Sciatic nerve (tissue), 2 donors: ENCODE data around the gene DNAAF1. TPM values are rescaled to one million over a fixed set of nuclear protein-coding genes. Genes with fewer than 3 reads are reported as not detected.
A peak's percentile ranks its signal among the peaks of the same experiment; 100 is the strongest.
"Not testable (repeated sequence)": the region's sequence is repeated elsewhere in the genome, so short reads cannot be mapped to it uniquely, and the experiment has no call there.

ENCODE experiments used
- ATAC-seq: fragments of 200-7000 bp; cut with Tn5 transposase; one replicate; pipeline ENCODE4 v1.9.1; 2020; ENCODE audit warnings: mild to moderate bottlenecking, moderate library complexity
- DNase-seq: peaks from one replicate; pipeline ENCODE4 v3.0.0-alpha.2; 2020; ENCODE audit warnings: low spot score
- intact Hi-C: fragments of 100-400 bp; cut with DNase I; formaldehyde crosslinking; loops from one replicate; pipeline ENCODE4 v1.14.2; 2022
- total RNA-seq: library from RNA; stranded (reverse); fragmentation: NEBNext Ultra II Directional; extraction: Animal tissue kit (Norgen Biotek cat#: 25700); gene quantifications from one replicate; pipeline ENCODE4 v1.2.1, GENCODE V29; 2021
- donor health status: DM: no; HTN: no; CAD: no.
- donor health status: DM: no; HTN: no; CAD: no.

DNAAF1 gene
- total RNA-seq, 1 donor from 2014 or later, result 1.4 TPM

- ATAC-seq, result no peak
- intact Hi-C loops, result no loop called here
- DNase-seq, result no peak
Observed at GRCh38 chr16:84196101-84196500, 51.0 kb downstream of the DNAAF1 start.

DNA sequence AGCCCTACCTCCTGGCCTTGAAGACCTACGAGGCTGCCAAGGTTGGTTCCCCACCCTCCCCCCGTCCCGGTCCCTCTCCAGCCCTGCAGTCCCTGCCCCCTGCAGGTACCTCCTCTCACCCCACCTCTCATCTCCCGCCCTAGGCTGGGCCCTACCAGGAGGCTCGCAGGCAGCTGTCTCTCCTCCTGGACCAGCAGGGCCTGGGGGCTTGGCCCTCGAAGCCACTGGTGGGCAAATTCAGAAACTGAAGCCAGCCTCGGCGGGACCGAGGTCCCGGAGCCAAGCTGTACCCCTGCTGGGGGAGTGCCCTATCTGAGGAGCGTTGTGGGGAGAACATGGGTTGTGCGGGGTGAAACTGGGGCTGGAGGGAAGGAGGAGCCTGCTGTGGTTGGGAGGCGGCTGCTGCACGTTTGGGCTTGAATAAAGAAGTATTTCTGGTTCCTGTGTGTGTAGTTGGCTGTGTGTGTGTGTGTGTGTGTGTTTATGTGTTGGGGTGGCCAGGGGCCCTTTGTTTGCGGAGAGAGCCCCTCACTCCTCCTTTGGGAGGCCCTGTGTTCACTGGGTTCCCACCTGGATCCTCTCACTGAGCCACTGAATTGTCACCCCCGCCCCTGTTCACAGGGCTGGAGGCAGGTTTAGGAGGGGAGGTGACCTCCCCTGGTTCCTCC, 51.8 kb downstream of the DNAAF1 start:
- DNase-seq, result no peak
- intact Hi-C loops, result no loop called here
- no peak for ATAC-seq

GRCh38 chr16:84197466-84198128, 52.5 kb downstream of the DNAAF1 start:
- intact Hi-C loops, result no loop called here
- ATAC-seq (no peak), DNase-seq (no peak)

- DNase-seq, result no peak
- ATAC-seq, result peak; percentile 84
- intact Hi-C loops, result no loop called here
Observed at GRCh38 chr16:84198401-84198800, 53.3 kb downstream of the DNAAF1 start.

DNA sequence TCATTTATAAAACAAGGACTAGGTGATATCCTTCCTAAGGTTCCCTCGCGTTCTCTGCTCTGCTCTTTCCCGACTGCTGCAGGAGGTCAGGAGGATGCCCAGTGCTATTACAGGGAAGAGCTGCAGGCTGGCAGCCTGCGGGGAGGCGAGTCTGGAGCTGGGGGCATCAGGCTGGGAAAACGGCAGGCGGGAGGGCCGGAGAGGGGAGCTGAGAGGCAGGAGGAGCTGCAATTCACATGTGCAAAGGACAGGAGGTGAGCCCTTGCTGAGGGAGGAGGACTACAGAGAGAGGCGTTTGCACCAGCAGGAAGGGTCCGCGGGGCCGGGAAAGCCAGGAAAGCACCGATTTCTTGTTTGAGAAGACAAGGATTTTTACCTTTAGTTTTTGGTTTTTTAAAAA, 54.0 kb downstream of the DNAAF1 start:
- ATAC-seq (no peak), DNase-seq (no peak)
- intact Hi-C loops, result no loop called here

DNA sequence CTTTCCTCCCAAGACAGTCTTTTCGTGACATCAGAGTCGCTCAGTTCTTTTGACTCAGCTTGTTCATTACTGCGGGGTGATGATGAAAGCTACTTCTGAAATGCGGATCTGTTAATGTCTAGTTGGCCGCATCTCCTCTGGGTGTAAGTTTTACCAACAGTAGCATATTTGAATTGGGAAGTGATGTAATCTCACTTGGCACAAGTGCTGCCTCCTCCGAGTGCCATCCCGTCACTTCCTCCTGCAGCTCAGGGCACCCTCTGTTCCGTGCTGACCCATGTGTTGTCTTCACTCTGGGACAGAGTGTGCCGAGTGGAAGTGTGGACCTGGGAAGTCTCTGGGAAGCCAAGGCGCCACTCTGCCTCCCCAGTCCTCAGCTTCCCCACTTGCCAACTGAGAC, 54.8 kb downstream of the DNAAF1 start:
- DNase-seq (no peak), ATAC-seq (no peak)
- intact Hi-C loops, result no loop called here

DNA sequence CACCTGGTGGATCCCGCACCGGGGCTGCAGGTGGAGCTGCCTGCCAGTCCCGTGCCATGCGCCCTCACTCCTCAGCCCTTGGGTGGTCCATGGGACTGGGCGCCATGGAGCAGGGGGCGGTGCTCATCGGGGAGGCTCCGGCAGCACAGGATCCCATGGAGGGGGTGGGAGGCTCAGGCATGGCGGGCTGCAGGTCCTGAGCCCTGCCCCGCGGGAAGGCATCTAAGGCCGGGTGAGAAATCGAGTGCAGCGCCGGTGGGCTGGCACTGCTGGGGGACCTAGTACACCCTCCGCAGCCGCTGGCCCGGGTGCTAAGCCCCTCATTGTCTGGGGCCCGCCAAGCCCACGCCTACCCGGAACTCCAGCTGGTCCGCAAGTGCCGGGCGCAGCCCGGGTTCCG, 59.4 kb downstream of the DNAAF1 start:
- ATAC-seq, DNase-seq, intact Hi-C loops: not testable (repeated sequence)

DNA sequence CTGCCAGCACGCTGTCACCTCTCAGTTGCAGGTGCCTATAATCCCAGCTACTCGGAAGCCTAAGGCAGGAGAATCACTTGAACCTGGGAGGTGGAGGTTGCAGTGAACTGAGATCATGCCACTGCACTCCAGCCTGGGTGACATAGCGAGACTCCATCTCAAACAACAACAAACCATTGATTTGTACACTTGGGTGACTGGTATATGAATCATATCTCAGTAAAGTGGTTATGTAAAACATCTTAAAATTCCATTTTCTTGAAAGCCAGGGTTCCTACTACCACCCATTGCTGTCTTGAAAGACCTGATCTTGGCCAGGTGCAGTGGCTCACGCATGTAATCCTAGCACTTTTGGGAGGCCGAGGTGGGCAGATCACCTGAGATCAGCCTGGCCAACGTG, 60.0 kb downstream of the DNAAF1 start:
- DNase-seq, intact Hi-C loops, ATAC-seq: not testable (repeated sequence)

- DNase-seq, result no peak
- intact Hi-C loops, result no loop called here
- ATAC-seq, result no peak
Observed at GRCh38 chr16:84205976-84206691, 61.0 kb downstream of the DNAAF1 start.

- DNase-seq, result no peak
- ATAC-seq, result no peak
Observed at GRCh38 chr16:84207251-84207650, 62.1 kb downstream of the DNAAF1 start.

GRCh38 chr16:84207879-84208278, 62.8 kb downstream of the DNAAF1 start:
- intact Hi-C loops, result no loop called here
- ATAC-seq (no peak), DNase-seq (no peak)

More at GRCh38 chr16:84207251-84207650, 62.1 kb downstream of the DNAAF1 start:
- intact Hi-C loops, result no loop called here

DNA sequence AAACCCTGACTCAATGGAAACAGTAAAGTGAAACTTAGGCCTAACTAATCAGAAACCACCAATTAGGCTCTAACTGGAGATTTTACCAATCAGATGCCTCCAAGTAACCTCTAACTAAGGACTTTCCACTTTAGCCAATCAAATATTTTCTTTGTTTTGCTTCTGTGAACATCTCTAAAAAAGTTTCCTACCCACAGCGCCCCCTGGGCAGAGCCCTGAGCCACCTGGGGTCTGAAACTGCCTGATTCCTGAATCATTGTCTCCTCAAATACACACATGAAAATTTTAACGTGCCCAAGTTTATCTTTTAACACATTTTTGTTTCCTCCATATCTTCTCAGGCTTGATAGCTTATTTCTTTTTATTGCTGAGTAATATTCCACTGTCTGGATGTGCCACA, 64.9 kb downstream of the DNAAF1 start:
- no peak for ATAC-seq
- intact Hi-C loops, result no loop called here

DNA sequence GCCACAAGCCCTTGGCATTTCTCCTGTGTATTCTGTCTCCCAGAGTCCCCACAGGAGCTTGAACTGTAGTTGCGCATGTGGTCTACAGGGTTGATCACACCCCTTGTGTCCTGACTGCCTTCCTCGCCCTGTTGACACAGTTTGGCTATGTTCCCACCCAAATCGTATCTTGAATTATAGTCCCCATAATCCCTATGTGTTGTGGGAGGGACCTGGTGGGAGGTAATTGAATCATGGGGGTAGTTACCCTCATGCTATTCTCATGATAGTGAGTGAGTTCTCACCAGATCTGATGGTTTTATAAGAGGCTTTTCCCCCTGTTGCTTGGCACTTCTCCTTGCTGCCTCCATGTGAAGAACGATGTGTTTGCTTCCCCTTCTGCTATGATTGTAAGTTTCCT, 67.0 kb downstream of the DNAAF1 start:
- intact Hi-C loops, result no loop called here
- DNase-seq, result no peak
- ATAC-seq, result no peak

More for the DNA sequence above, 64.9 kb downstream of the DNAAF1 start:
- no peak for DNase-seq

GRCh38 chr16:84212631-84213030, 67.5 kb downstream of the DNAAF1 start:
- intact Hi-C loops, result no loop called here
- ATAC-seq, result no peak

DNA sequence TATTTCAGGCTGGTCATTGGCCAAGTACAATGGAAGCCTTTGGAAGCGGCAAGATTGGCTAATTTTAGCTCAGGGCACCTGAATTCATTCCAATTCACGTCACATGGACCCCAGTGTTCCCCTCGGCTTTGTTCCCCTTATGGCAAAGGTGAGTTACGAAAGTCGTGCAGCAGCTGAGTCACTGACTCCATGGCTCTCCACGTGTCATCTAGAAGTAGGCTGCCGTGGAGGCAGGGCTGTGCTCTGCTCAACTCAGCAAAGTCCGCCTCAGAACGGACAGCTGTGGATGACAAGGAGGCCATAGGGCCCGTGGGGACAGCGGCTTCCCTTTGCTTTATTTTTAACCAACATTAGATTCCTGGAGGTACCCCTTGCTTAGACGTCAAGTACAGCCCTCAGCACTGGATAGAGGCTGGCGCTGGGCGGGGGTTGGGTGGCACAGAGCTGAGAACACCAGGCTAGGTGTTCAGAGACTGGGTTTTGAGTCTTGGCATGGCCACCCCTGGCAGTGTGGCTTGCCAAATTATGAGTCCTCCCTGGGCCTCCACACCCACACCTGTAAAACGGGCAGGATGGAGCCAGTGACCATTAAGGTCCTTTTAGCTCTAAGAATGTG, 69.5 kb downstream of the DNAAF1 start:
- ATAC-seq, result no peak
- intact Hi-C loops, result no loop called here

More at GRCh38 chr16:84212631-84213030, 67.5 kb downstream of the DNAAF1 start:
- no peak for DNase-seq

GRCh38 chr16:84215531-84215930, 70.4 kb downstream of the DNAAF1 start:
- no peak for DNase-seq
- no peak for ATAC-seq
- intact Hi-C loops, result no loop called here

More for the DNA sequence above, 69.5 kb downstream of the DNAAF1 start:
- DNase-seq, result no peak

DNA sequence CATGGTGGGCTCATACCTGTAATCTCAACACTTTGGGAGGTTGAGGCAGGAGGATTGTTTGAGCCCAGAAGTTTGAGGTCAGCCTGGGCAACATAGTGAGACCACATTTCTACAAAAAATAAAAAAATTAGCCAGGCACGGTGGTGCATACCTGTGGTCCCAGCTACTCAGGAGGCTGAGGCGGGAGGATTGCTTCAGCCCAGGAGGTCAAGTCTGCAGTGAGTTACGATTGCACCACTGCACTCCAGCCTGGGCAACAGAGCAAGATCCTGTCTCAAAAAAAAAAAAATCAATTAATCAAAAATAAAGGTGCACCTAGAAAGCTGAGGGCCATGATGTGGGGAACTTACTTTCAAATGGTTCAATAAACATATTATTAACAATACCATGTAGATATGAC, 71.0 kb downstream of the DNAAF1 start:
- ATAC-seq, intact Hi-C loops, DNase-seq: not testable (repeated sequence)

- ATAC-seq, result no peak
Observed at GRCh38 chr16:84218176-84218823, 73.2 kb downstream of the DNAAF1 start.

DNA sequence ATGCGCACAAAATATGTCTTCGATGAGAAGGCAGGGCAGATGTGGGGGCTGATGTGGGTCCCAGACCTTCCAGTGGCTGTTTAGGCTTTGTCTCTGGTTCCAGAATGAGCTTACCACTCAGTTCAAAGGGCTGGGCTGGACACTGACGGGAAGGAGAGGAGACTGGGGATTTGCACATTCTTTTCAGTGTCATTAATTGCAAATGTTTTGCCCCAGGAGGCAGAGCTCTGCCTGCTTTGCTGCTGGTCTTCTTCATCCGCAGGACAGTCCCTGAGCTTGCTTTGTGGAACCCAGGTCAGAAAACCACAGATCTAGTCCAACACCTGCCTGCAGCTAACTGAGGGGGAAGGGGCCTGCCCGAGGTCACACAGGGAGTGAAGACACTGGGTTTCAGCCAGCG, 73.8 kb downstream of the DNAAF1 start:
- ATAC-seq, result no peak
- intact Hi-C loops, result no loop called here
- no peak for DNase-seq

More at GRCh38 chr16:84218176-84218823, 73.2 kb downstream of the DNAAF1 start:
- no peak for DNase-seq
- intact Hi-C loops, result no loop called here
